HG03439 (cell line): ENCODE measurements around the gene HNRNPUL1.
"Not testable (repeated sequence)": the region's sequence is repeated elsewhere in the genome, so short reads cannot be mapped to it uniquely, and the experiment has no call there.

Experiments used
- ATAC-seq: cut with Tn5 transposase; IDR thresholded peaks from one replicate; pipeline ENCODE4 v1.9.1; 2021; ENCODE audit warnings: mild to moderate bottlenecking, moderate library complexity; ENCODE audit not compliant: unreplicated experiment

HNRNPUL1 gene

DNA sequence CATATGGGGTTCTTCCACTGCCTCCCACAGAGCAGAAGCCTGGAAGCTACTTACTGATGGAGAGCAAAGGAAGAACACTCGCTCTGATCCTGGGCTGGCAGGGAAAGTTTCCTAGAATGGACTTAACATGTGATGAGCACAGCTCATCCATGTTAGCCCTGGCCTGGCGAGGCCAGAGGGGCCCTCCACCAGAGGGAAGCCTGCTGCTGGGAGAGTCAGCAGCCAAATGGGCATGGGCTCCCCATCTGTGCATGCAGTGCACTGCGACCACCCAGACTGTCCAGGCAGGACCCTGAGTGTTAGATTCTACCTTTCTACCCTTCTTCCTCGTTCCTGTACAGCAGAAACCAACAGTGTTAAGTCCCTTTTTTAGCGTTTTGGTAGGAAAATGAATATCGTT is 8.9 kb downstream of the HNRNPUL1 start:
- ATAC-seq: no peak

DNA sequence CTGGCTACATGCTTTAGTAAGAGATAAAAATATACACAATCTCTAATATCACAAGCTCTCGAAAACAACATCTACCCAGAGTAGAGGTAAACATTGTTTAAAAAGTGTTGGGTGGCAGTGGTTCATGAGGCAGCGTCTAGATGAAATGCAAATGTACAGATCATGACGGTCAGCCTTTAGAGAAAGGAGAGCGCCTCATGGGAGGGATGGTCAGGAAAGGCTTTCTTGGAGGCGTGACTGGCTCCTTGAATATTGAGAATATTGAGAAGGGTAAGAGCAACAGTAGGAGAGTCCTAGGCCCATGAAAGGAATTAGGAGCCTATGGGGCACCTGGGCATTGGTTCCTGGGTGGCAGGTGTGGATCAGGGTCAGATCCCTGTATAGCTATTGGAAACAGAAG is 10.6 kb downstream of the HNRNPUL1 start:
- ATAC-seq: no peak

DNA sequence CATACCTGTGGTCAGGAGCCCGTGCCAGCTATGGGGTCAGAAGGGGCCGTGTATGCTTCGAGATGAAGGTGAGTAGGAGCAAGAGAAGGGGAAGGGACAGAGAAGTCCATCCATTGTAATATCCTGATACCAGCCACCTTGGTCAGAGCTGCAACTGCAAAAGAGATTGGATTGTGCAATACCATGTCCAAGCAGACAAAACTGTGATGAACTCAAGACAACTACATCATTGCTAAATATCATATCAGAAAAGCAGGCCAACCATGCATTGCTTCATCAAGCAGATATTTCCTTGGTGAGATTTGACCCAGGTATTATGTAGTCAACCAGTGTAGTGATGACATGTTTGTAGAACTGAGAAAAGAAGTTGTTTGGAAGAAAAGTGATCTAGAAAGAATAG is 12.1 kb downstream of the HNRNPUL1 start:
- no peak for ATAC-seq

DNA sequence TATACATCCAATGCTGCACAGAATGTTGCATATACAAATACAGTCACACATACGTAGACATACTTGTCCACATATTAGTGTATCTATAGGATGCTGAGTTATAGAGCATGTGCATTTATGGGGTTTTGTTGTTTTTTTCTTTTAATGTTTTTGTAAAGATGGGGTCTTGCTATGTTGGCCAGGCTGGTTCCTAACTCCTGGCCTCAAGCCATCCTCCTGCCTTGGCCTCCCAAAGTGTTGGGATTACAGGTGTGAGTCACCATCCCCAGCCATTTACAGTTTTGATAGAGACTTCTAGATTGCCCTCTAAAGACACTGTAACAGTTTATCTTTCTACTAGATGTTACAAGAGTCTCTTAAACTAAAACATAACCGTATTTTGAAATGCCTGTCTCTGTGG is 14.3 kb downstream of the HNRNPUL1 start:
- no peak for ATAC-seq

DNA sequence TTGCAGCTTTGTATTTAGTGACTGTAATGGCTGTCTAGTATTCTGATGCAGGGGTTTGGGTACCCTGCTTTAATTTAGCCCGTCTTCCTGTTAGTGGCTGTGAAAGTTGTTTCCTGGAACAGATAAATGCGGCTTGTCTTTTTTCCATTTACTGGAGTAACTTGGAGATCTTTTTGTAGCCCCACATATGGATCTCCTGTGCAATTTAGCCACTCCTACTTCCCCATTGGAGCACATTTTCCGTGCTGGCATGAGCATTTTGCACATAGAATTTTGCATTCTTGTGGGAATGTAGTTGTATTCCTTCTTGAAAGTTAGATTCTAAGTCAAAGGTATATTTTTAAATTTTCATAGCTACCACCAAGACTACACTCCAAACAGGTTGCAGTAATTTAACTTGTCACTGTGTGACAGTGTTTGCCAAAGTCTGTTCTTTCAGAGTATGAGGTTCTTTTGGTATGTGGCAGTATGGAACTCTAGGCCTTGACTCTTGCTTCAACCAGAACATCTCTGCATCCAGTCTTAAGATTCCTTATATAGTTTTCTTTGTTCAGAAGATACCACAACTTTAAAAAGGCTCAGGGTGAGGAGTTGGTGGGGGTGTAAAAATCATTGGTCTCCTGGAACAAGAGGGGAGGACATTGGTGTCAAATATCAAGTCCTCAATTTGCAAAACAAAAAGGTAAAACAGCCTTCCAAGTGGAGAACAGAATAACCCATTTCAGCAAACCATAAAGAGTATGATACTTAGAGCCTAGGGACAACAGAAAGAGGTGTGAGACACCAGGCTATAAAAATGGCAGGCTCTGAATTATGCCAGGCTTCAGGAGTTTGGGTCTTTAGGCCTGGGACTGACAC is 24.7 kb downstream of the HNRNPUL1 start:
- ATAC-seq: no peak

DNA sequence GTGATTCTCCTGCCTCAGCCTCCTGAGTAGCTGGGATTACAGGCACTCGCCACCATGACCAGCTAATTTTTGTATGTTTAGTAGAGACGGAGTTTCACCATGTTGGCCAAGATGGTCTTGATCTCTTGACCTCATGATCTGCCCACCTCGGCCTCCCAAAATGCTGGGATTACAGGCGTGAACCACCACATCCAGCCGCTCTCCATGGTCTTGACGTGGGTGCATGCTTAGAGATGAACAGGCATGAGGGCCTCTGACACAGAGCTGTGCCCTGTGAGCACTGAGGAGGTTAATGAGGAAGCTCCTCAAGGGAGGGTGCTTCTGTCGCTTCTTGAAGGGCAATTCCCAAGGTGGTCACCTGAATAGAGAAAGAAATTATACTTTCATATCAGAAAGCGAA is 25.6 kb downstream of the HNRNPUL1 start:
- not testable (repeated sequence) for ATAC-seq

DNA sequence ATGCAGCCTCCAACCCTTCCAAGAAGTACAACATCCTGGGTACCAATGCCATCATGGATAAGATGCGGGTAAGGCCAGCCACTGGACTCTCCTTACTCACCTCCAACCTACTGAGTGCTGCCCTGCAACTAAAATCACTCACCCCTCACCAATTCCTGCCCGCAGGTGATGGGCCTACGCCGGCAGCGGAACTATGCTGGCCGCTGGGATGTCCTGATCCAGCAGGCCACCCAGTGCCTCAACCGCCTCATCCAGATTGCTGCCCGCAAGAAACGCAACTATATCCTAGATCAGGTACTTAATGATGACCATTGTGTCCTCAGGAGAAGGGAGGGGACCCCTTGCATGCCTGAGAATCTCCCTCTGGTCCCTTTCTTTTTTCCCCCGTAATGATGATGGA is 30.2 kb downstream of the HNRNPUL1 start:
- no peak for ATAC-seq

DNA sequence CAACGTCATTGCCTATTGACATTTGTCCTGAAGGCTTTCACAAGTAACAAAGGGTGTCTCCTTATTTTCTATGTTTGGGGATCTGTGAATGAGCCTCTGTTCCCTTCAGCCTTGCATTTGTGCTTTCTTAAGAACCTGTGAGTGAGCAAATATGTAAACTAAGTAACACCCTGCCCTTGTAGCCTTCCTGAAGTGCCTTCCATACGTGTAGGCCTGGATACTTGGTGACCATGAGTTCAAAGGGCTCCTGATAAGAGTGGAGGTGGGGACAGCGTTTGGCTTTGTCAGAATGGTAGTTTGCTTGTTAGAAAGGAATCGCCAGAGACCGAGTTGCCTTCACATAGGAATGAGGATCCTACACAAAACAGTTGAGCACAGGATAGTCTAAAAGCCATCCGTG is 31.3 kb downstream of the HNRNPUL1 start:
- ATAC-seq: no peak

DNA sequence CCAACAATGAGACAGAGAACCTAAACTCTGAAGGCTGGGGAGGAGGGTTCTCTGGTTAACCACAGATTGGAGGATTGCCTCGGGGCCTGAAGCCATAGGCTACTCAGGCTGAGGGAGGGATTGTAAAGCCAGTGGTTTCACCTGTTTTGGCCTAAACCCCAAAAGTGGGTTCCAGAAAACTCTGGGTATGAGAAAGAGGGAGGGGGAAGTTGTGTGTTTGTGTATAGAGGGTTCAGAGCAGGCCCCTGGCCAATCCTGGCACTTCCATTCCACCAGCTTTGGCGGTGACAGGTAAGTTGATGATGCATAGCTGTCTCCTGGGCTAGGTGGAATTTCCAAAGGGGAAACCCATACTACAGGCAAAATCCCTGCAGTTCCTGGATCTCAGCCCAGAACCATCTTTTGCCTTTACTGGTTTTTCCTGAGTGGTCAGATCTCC is 32.3 kb downstream of the HNRNPUL1 start:
- no peak for ATAC-seq

DNA sequence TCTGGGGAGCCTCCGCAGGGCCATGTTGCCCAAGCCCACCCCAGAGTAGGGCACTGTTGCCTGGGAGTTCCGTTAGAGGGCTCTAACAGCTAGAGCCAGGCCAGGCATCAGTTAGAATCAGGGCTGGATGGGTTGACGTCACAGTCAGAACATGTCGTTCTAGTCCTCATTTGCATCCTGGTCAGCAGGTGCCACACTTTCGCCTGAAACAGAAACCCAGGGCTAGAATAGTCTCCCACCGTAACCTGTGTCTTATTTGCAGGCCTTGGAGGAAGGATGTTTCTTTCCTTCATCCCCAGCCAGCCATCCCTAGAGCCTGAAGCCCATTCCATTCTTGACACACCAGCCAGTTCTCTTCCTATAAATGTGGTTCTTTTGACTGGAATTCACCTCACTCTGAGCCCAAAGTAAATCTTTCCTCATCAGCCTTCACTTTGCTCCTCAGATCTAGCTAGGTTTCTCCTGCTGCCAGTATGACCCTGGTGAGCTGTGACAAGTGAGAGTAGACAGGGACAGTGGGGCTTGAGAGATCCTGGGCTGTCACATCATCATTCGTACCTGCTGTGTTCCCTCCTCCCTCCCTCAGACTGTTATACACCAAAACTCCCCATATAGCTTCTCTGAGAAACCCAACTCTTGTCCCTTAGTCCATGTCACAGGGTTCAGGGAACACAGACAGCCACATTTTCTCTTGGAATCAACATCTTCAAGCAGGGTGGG is 33.6 kb downstream of the HNRNPUL1 start:
- peak; percentile 68 for ATAC-seq

DNA sequence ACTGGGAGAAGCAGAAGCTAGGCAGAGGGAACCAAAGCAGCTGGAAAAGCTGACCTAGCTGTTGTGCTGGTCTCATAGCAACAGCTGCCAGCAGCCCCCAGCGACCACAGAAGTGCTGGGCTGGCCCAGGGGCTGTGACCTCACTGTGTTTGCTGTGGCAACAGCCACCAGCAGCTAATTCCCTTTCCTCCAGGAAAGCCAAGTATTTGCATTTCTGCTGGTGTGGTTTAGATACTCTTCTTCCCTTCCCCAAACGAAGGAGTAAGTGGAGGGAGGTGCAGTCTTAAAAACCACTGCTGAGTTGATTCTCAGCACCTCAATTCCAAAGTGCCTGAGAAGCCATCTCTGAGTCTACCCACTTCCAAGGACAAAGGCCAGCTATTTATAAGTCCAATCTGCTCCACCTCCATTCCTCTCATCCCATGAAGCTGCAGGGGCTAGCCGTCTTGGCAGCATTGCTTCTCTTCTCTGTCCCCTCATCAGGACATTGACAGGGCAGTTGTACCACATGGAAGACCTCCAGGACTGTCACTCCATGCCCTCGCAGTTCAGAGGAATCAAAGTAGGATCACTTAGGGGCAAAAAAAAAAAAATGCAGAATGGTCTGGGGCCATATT is 34.3 kb downstream of the HNRNPUL1 start:
- ATAC-seq: no peak

DNA sequence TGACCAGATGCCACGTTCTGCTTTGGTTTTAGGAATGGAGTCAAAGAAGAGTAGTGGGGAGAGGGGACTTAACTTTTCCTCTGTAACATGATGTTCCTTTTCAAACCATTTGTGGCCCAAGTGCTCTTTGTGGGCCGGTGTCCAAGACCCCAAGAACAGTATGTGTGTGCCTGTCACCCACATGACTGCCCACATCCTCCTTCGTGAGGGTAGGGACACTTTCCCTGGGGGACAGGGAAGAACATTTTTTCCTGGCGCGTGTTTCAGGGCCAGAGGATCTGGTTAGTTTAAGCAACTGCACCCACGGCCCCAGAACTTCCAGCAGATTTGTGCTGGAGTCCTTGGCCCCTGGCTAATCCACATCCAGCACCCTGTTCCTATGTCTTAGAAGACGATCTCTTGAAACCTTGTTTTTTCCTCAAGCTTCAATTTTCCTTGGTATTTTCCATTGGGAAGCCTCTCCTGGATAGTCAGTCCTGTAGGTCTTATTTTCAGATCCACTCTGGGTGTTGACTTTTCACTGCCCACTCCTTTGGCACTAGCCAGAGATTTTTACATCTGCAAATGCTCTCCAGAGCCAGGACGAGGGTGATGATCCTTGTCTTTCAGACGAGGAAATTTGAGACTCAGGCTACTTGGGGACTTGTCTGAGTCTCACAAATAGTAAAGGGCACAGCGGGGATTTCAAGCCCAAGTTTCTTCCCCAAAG is 35.0 kb downstream of the HNRNPUL1 start:
- no peak for ATAC-seq

DNA sequence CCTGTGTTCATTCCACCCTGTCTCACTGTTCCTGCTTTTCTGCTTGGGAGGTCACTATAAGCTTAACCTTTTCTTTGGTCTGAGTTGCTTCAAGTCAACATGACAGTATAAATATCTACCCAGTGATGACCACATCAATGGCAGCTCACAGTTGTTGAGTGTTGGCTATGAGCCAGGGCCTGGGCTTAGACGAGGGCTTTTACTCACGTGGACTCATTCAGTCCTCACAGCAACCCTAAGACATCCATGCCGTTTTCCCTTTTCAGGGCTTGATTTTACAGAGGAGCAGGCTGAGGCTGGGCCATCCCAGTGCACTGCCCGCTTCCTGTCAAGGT is 35.5 kb downstream of the HNRNPUL1 start:
- no peak for ATAC-seq

DNA sequence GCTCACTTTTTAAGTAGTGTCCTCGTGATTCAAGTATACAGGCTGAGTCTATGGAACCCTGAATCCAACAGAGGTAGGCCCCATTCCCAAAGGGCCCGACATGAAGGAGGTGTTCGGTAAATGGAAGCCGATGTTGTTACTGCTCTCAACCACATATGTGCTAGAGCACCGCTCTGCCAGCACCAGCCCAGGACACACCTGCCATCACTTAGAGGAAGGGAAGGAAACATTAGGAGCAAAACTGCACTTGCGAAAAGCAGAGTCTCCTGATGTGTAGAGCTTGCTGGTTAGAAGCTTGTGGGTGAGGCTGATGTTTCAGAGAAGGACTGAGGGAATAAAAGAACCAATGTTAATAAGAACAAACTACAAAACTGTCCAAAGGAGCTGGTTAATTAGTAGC is 36.4 kb downstream of the HNRNPUL1 start:
- no peak for ATAC-seq

DNA sequence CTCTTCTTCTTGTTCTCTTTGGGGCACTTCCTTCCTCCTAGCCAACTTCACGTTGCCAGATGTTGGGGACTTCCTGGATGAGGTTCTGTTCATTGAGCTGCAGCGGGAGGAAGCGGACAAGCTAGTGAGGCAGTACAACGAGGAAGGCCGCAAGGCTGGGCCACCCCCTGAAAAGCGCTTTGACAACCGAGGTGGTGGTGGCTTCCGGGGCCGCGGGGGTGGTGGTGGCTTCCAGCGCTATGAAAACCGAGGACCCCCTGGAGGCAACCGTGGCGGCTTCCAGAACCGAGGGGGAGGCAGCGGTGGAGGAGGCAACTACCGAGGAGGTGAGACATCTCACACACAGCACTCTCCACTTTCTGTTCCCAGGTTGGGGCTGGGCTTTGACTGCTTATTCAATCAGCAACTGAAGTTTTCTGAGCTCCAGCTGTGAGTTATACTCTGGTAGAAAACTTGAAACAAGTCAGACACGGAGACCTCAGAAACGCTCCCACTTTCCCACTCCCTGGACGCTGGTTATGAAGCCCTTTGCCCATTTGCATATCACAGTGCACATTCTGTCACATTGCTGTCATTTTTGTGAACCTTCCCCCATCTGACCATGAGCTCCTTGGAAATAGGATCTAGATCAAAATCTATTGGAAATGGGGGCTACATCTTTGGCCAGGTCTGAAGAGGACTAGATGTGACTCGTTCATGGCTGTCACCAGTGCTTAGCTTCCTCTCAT is 38.6 kb downstream of the HNRNPUL1 start:
- ATAC-seq: no peak

DNA sequence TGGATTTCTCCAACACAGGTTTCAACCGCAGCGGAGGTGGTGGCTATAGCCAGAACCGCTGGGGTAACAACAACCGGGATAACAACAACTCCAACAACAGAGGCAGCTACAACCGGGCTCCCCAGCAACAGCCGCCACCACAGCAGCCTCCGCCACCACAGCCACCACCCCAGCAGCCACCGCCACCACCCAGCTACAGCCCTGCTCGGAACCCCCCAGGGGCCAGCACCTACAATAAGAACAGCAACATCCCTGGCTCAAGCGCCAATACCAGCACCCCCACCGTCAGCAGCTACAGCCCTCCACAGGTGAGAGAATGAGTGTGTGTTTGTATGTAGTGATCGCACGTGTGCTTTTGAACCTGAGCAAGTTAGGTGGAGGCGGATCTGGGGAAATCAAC is 39.8 kb downstream of the HNRNPUL1 start:
- no peak for ATAC-seq

DNA sequence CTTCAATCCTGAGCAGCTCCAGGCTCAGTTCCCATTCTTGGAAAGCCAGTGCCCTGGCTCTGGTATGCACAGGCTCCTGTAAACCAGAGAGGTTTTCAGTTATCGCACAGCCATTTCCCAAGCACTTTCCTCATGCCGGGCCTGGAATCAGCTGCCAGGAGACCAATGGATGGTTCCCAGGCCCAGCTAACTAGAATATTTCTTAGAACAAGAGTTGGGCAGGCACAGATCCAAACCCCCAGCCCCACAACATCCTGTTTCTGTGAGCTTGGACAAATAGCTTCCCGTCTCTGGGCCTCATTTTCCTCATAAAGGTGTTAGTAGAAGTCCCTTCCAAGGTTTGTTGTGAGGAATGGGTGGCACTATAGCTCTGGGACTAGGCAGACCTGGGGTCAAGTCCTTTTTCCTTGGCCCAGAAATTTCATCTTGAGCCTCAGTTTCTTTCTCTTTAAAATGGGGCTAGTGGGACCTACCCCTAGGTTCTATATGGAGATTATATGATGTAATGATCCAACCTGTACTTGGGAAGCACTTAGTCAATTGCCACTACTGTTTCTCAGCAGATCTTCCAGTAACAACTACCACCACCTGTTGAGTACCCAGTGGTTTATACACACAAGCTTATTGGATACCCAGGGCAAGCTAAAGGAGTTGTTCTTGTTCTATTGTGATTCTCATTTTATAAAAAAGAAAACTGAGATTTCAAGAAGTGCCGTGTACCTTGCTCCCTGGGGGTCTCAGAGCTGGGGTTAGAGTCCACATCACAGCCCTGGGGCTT is 40.7 kb downstream of the HNRNPUL1 start:
- no peak for ATAC-seq

DNA sequence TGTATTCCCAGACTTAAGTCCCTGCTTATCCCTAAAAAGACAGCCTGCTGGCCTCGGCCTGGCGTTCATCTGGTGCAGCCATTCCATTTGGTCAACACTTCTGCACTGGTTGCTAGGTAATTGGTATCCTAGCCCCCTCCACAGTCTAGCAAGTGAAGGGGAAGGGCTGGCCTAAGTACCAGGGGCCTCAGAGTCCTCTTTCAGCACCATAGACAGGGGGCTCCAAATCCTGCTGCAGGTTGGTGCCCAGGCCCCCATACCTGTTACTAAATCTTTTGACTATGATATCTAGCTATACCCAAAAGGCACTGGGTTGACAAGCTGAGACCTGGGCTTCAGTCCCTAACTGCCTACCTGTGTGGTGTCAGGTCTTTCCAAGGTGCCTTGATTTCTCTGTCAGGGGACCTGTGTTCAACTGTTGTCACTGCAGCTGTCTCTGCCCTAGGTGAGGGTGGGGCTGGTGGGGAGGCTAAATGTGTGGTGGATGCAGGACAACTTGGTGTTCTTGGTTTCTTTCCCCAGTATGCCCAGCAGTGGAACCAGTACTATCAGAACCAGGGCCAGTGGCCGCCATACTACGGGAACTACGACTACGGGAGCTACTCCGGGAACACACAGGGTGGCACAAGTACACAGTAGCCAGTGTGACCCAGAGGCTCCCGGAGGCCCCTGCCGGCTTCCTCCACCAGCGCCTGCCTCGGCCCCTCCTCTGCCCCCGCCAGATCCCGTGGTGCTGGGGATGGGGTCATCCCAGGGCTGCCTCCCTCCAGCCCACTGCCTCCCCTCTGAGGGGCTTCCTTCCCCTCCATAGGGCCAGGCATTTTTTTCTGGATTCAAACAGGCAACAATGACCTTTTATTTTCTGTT is 42.0 kb downstream of the HNRNPUL1 start:
- ATAC-seq: no peak
